HG03066 (cell line): ENCODE results near the gene FIGNL2.

Experiments
- ATAC-seq: cut with Tn5 transposase; IDR thresholded peaks from one replicate; pipeline ENCODE4 v1.9.1; 2021; ENCODE audit warnings: low read depth; ENCODE audit not compliant: unreplicated experiment

The FIGNL2 gene

DNA sequence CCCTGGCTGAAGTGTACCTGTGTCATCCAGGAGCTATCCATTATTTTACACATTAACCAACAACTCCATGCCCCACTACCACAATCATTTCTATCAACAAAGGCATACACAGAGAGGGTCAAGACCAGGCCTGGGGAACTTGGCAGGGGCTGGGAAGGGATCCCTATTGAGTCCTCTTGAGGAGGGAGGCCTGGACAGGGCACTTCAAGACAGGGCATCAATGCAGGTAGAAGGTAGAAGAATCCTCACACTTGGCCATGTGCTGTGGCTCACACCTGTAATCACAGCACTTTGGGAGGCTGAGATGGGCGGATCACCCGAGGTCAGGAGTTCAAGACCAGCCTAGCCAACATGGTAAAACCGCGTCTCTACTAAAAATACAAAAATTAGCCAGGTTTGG is 26.0 kb upstream of the FIGNL2 start:
- ATAC-seq = no peak

DNA sequence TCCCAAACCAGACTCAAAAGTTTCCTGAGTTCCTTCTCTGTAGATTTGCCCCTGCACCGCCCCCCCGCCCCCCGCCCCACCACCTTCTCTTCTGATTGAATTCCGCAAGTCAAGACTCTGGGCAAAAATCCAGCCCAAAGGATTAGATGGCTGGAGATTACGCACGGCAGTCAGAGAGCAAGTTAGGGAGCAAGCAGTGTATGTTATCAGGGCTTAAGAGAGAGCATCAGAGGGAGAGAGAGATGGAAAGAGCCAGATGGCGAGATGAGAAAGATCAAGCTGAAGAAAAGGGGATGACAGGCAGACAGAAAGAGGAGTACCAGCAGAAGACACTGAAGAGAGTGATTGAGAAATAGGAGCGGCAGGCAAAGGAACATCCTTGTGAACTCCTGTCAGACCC is 25.5 kb upstream of the FIGNL2 start:
- no peak for ATAC-seq

DNA sequence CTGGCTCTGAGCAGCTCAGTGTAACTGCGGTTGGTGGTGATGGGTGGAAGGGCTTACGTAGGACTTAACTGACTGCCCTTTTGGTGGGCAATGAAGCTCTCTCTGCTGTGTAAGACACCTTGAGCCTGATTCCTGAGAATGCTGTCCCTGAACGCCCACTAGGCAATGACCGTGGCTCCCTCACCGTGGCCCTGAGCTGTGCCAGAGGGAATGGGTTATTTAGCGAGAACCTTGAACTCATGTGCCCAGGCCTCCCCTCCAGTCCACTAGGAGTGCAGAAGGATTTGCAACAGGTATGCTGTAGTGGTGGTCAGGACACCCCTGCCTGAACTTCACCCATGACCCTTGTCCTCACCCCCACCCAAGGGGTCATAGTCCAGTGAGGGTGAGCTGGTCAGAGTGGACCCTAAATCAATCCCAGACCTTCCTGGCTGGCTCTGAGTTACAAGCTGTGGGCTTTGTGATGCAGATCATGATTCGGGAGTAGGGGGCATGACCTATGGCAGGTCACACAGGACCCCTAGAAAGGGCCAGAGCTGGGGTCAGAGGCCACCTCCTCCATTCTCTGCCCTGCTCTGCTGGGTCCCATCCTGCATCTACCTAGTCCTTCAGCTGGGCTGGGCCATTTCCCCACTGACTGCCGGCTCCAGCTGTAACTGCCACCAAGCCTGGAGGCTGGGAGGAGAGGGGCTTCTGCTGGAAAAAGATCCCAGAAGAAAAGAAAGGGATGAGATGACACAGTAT is 24.9 kb upstream of the FIGNL2 start:
- no peak for ATAC-seq

DNA sequence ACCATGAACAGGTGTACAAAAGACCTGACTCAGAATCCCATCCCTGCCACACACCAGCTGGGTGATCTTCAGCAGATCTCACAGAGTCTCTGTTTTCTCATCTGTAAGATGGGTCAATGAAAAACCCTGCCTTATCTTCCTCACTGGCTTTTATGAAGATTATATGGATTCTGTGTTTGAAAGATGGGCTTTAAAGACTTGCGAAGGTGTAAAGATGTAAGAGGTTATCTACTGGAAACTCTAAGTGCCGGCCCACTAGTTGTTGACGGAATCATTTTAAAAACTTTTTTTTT is 24.1 kb upstream of the FIGNL2 start:
- no peak for ATAC-seq

DNA sequence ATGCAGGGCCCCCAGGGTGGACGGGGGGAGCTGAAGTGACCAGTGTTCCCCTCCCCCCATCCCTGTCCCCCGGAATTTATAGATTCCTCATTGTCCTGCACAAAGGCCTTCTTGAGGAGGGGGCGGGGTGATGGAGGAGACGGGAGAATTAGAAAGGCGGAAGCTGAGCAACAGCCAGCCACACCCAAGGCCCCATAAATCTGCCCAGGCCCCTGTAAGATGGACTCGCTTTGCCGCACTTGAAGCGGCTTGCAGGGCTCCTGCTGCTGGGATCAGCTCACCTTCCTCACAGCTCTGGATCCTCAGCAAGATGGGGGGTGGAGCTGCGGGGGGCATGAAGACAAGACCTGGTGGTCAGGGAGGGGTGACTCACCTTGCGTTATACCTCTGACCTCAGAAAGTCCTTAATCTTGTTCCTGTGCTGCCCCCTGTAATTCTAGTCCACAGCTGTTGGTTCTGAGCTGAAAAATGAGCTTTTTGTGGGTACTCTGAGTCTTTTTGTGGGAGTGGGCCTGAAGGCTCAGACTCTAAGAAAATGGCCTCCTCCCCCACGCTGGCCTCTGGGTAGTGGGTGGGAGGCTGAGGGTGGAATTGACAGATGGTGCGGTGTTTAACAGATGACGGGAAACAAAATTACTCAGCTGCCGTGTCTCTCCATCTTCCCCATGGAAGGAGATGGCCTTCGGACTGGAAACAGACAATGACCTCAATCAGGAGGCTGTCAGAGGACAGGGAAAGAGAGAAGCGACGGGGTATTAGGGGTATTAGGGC is 23.6 kb upstream of the FIGNL2 start:
- ATAC-seq = no peak

DNA sequence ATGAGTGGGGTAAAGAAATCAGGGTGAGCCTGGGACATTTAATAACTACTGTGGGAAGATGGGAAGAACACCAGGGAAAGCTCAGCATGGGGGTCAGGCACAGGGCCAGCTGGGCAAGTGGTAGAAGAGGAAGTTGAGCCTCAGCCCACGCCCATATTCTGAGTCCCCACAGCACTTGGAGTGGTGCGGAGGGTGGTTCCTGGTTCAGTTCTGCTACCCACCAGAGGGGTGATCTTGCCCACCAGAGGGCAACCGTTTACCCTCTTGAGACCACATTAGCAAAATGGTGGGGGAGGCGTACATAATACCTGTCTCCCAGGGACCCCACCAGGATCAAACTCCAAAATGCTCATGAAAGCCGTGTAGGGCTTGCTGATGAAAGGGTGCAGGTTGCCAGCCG is 22.6 kb upstream of the FIGNL2 start:
- no peak for ATAC-seq

DNA sequence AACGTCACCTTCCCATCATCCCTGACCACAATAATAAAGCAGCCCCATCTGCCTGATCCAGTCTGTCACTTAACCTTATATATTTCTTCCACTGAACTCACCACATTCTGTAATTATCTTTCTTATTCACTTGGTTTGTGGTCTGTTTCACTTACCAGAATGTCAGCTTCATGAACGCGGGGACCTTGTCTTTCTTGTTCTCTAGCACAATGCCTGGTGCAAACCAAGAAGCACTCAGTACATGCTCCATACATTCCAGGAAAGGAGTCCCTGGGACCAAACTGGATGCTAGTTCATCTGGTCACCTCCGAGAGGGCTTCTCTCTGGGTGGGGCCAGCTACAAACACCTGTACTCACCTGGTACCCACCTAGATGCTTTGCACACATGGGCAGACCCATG is 22.0 kb upstream of the FIGNL2 start:
- ATAC-seq = no peak

DNA sequence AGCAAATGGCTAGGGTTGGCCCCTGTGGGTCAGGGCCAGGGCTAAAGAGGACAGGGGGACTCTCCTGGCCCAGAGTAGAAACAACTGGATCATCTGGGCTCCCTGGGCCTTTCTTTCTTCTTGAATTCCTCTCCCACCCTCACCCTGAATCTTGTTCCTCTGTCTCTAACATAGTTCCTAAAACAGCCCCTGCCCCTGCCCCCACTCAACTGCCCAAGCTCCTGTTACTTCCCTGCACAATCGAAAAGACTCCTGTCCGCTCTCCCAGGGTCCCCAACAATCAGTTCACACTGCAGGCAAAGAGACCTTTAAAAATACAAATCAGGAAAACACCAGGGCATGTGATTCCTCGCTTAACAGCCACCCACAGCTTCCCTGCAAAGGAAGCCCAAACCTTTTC is 21.4 kb upstream of the FIGNL2 start:
- ATAC-seq = no peak

DNA sequence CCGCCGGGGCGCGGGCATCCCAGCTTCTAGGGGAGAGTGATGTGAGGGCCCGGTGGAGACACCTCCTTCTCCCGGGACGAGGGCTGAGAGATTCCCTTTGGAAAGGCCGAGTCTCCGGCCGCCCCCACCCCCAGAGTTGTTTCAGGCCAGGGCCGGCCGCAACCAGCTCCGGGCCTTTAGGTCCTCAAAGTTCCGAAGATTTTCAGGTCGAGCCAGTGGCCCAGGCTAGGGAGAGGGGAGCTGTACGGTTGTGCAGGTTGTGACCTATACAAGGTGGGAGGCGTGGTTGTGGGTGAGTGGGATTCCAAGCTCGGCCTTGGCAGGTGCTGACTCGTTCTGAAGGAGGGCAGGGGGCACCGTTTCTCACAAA is 21.0 kb upstream of the FIGNL2 start:
- ATAC-seq = no peak

DNA sequence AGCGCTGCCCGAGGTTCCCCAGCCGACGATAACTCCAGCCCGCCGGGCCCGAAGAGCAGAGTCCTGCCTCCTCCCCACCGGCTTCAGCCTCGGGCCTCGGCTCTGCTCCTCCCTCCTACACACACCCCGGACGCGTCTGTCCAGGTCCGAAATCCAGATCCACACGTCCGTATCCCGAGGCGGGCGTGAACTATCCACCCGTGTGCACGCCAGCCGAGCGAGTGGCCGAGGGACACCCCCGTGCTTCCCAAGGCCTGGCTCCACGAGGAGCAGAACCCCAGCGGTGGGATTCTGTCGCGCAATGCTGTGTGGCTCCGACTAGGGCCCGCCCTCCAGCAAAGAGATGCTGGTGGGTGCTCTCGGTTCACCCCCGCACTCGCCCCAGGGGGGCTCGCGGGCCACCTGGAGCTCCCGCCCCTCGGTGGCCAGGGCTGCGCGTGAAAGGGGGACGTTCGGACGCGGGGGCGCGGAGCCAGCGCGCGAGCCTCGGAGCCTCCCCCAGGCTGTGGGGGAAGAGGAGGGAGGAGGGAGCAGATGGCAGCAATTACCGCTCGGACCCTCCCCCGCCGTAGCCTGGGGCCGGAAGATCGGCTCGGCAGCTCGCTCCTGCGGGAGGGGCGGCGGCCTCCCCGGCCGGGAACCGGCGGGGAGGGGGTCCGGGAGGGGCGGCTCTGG is 20.4 kb upstream of the FIGNL2 start:
- no peak for ATAC-seq

DNA sequence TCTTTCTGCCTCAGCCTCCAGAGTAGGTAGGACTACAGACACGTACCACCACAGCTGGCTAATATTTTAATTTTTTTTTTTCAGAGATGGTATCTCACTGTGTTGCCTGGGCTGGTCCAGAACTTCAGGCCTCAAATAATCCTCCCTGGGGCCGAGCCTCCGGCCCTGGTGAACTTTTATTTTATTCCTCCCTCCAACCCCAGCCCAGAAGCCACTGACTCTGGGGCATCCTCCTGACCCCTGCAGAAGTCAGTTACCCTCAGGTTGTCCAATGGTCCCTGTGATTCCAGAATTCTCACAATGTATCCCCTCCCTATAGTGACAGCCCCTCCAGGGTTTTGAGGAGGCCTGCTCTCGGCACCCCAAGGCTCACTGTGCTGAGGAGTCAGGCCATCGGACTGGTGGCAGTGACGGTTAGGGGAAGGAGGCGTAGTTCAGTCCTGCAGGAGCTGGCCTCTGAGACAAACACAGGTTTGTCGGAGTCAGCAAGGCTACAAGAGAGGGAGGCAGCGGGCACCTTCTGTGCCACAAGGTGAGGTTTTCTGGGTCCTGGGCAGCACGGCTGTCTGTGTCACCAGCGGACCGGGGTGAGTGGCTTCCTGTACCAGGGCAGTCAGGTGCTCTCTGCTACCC is 19.4 kb upstream of the FIGNL2 start:
- no peak for ATAC-seq

DNA sequence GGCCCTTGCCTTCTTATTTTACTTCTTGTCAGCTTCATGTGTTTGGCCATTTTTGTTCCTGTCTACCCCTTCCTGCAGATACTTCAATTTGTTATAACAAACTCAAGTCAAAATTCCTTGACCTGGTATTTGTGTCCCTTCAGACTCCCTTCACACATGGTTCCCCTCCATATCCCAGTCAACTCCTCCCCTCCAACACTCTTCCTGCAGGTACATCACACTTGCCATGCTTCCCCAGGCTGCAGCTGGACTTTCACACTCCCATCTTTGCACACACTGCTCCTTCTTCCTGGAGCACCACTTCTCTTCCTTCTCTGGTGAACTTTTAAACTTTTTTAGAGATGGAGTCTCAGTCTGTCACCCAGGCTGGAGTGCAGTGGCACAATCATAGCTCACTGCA is 18.9 kb upstream of the FIGNL2 start:
- ATAC-seq = no peak

DNA sequence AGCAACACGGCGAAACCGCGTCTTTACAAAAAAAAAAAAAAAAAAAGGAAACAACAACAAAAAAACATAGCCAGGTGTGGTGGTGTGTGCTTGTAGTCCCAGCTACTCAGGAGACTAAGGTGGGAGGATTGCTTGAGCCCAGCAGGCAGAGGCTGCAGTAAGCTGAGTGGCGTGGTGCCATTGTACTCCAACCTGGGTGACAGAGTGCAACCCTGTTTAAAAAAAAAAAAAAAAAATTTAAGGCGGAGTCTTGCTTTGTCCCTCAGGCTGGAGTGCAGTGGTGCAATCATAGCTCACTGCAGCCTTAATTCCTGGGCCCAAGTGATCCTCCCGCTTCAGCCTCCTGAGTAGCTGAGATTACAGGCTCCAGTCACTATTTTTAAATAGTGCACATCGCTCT is 18.2 kb upstream of the FIGNL2 start:
- no peak for ATAC-seq

DNA sequence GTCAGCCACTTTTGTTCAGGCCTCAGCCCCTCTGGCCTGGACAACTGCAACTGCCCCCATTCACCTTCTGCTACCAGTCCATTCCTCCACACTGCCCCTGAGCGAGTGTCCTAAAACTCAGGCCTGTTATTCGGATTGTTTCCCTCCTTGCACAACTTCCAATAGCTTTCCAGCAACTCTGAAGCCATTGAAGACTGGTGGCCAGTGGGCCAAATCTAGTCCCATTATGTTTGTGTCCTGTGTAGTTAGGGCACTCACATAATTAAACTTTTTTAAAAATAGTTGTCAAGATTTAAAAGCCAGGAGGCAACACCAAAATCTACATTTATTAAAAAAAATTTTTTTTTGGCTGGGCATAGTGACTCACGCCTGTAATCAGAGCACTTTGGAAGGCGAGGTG is 17.8 kb upstream of the FIGNL2 start:
- ATAC-seq = no peak

DNA sequence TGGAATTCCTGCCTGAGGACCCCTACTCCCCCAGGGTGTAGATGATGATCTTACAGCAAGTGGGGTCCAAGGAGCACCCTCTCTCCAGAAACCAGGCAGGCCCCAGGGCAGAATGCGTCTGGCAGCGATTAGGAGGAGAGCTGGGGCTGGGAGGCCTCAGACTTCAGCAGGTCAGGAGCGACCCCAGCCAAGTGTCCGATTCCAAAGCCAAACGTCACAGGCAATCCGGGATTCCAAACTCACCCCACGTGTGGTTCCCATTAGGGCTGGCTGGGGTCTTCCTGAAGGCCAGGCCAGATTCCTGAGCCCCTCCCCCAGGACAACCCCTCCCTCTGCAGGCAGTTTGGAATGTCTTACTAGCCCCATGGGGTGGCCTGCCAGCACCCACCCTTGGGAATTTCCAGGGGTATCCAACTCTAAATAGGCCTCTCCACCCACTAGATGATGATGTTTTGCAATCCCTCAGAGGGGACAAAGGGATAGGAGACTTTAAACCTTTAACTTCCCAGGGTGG is 17.3 kb upstream of the FIGNL2 start:
- no peak for ATAC-seq

DNA sequence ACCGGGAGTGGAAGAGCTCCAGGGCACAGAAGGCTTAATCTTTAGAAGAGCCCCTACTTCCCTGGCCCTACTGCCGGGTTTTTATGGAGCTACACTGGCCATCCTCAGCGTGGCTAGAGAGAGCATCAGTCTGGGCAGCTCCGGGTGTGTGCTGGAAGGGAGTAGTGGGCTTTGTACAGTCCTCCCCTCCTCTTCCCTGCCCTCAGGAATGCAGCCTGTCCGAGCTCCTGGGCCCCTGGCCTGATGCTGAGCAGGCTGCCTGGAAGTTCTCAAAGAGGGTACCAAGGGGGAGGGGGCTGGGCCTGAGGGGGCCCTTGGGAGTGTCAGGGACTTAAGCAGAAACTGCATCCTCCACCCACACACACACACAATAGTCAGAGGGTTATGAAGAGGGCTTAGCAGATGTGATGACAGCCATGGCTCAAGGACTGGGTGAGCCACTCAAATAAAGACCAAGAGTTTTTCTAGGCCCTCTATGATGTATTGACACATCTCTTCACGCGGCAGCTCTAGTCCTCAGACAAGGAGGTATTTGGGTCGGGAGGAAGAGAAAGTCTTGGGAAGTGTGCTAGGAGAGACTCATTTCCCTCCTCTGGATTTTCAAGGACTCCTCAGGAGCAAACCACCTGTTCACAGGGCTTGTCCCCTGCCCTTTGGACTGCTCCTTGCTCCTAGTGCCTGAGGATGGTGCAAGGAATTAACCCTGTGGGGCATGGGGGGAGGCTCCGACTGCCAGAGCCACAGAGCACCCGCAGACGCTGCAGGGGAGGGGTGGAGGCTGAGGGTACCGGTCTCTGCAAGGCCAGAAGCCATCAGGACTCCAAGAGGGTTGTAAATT is 16.5 kb upstream of the FIGNL2 start:
- ATAC-seq = no peak

DNA sequence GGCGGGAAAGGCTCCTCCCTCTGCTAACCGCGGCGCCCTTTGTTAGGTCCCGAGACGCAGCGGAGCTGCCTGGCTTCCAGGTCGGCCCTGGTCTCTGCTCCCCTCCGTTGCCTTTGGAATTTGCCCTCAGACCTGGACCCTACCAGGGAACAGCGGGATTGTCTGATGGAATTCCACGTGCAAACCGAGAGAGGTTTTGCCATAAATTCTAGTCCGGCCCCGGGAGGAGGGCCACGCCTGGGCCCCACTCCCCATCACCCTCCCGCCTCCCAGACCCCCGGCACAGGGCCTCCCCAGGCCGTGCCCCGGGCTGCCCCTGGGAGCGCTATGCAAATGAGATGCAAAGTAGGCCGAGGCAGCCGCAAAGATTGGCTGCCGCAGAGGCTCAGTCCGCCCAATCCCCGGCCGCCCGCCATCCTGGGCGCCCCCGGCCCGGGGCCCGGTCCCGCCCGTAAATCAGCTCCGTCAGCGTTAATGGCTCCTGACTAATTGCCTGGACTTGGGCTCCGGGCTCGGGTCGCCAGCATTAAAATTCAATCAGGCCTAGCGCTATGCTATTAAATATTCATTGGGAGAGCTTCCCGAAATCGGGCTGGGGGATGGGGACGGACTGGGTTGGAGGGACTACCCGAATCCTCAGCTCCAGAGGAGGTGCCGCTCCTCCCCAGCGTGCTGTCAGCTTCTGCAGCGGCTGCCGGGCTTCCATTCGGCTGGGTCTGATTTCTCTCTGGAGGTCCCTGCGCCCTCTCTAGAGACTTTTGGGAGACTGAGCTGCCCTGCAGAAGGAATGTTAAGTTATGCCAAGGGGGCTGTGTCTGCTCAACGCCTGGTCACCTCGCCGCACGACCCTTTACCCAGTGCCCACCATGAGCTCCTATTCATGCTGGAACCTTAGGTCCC is 15.7 kb upstream of the FIGNL2 start:
- ATAC-seq = no peak

DNA sequence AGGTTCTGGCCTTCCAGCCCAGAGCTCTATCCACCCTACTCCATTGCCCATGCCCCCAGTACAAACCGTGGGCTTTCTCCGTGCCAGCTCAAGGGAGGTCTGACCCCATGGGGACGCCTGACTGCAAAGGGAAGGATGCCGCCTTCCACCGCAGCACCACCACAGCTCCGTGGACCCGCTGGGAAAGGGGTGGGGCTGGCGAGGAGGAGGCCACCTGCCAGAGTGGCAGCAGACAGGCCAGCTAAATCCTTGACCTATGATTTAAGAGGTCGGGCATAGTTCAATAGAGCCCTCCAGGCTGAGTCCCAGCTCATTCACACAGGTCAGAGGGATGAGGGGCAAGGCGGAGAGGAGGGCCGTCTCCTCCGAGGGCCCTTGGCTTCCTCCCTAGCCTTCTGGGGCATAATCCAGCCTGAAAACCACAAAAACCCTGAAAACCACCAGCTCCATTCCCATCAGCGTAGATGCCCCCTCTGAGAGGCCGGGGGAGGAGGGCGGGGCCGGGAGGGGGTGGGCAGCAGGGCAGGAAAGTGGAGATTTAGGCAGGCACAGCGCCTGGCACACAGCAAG is 14.9 kb upstream of the FIGNL2 start:
- no peak for ATAC-seq

DNA sequence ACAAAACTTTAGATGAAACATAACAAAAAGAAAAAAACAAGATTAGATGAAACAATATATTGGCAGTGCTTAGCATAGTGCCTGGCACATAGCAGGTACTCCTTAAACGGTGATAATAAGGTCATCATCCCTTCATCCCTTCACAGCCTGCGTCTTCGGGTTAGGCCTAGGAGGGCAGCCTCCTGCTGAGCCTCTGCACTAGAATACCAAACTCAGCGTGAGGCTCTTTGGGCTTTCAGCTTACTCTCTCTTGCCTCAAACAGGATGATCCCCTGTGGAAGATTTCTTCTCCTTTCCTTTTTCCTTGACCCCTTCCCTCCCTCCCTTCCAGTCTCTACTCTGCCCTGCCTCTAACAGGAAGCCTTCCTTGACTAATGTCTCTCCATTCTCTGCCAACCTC is 14.4 kb upstream of the FIGNL2 start:
- ATAC-seq = no peak
